Fibroblast of lung (primary cell): ENCODE data around the gene PNMA8B.

Source experiments
- EZH2 ChIP-seq: IDR thresholded peaks from 2 replicates; pipeline ENCODE4 v1.5.1; 2012; ENCODE audit warnings: low read length, control low read depth, mild to moderate bottlenecking; ENCODE audit errors: missing control alignments
- TF ChIP-seq, protein P1 (sequence below), 2 donors: IDR thresholded peaks in 1 of 2; conservative IDR thresholded peaks in 1 of 2; 1 replicate in 1 of 2; 2 replicates in 1 of 2; pipeline ENCODE4 v1.5.1; 2011 to 2012; ENCODE audit warnings: low read length in 2 of 2, control low read depth in 1 of 2, inconsistent platforms in 1 of 2, low read depth in 1 of 2, mild to moderate bottlenecking in 1 of 2

DNA sequence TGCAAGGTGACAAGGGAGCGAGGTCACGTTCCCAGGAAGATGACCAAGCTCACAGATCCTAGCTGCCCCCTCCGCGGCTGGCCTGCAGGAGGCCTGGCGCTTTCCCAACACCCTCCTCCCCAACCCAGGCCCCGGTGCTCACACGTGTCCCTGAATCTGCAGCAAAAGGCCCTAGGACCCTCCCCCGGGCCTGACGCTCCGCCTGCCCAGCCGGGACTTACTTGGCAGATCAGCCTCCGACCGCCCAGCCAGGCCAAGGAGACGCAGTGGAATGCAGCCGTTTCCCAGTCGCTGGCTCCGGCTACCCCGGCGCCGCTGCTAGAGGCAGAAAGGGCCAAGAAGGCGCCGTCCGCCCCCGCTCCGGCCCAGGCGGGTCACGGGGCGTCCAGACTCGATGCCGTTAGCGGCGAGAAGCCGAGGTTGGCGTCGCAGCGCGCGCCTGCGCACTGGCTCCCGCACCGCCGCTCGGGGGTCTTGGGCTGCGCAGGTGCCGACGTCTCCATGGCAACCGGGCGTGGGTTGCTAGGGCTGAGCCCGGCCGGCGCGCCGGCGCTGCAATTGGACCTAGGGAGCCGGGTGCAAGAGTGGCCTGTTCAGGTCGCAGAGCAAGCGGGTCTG lies 24.4 kb downstream of the PNMA8B start, which contains the start of gene PNMA8A:
- no peak for TF ChIP-seq EZH2
- TF ChIP-seq, protein P1, sequence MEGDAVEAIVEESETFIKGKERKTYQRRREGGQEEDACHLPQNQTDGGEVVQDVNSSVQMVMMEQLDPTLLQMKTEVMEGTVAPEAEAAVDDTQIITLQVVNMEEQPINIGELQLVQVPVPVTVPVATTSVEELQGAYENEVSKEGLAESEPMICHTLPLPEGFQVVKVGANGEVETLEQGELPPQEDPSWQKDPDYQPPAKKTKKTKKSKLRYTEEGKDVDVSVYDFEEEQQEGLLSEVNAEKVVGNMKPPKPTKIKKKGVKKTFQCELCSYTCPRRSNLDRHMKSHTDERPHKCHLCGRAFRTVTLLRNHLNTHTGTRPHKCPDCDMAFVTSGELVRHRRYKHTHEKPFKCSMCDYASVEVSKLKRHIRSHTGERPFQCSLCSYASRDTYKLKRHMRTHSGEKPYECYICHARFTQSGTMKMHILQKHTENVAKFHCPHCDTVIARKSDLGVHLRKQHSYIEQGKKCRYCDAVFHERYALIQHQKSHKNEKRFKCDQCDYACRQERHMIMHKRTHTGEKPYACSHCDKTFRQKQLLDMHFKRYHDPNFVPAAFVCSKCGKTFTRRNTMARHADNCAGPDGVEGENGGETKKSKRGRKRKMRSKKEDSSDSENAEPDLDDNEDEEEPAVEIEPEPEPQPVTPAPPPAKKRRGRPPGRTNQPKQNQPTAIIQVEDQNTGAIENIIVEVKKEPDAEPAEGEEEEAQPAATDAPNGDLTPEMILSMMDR (conservative IDR thresholded peaks at IDR 0.05 in 1 of 2, IDR thresholded peaks at IDR 0.05 in 1 of 2; ENCODE audit: low read depth in 1 of 2, low read length in 2 of 2), result no peak
